Skeletal muscle tissue (tissue), 4 donors: ENCODE measurements around the gene MTMR11. TPM values are rescaled to one million over a fixed set of nuclear protein-coding genes. Genes with fewer than 3 reads are reported as not detected.

Experiments
- H3K27ac ChIP-seq: one replicate; pipeline ENCODE4 v1.7.0; 2013; ENCODE audit warnings: mild to moderate bottlenecking, low read depth, low read length, inconsistent platforms
- H3K27me3 ChIP-seq, 3 donors: one replicate each; pipeline ENCODE4 v1.7.0; 2013; ENCODE audit warnings: low read length in 3 of 3; ENCODE audit not compliant: control insufficient read depth in 3 of 3, insufficient read depth in 3 of 3
- H3K36me3 ChIP-seq, 3 donors: one replicate each; pipeline ENCODE4 v1.7.0; 2013; ENCODE audit warnings: low read length in 3 of 3; ENCODE audit not compliant: control insufficient read depth in 3 of 3, insufficient read depth in 3 of 3
- H3K4me1 ChIP-seq, 3 donors: one replicate each; pipeline ENCODE4 v1.7.0; 2013; ENCODE audit warnings: low read length in 3 of 3, mild to moderate bottlenecking in 3 of 3; ENCODE audit not compliant: control insufficient read depth in 3 of 3, insufficient read depth in 3 of 3
- H3K4me3 ChIP-seq, 3 donors: one replicate each; pipeline ENCODE4 v1.7.0; 2013; ENCODE audit warnings: low read length in 3 of 3
- H3K9ac ChIP-seq, 3 donors: one replicate each; pipeline ENCODE4 v1.7.0; 2013; ENCODE audit warnings: low read length in 3 of 3, mild to moderate bottlenecking in 3 of 3, moderate library complexity in 2 of 3, low read depth in 1 of 3
- H3K9me3 ChIP-seq, 3 donors: one replicate each; pipeline ENCODE4 v1.7.0; 2013; ENCODE audit warnings: low read length in 3 of 3; ENCODE audit not compliant: control insufficient read depth in 3 of 3
- total RNA-seq: library from RNA; depleted of rRNA; stranded (reverse); fragments of >200 nt; gene quantifications from one replicate; pipeline ENCODE4 v1.2.3, GENCODE V29; 2014
- donor health status: Osteomylitis.

MTMR11 gene
- total RNA-seq, 1 donor from 2014 or later = 6.8 TPM

- H3K27me3 ChIP-seq = no peaks in the 10 kb centered on the region
- peak within 1 kb of the TSS; percentile 93 to 97 (median 95) for H3K9ac ChIP-seq
- no peaks in the 10 kb centered on the region for H3K9me3 ChIP-seq
- peak within 1 kb of the TSS; percentile 95 to 97 (median 97) for H3K4me3 ChIP-seq
- H3K36me3 ChIP-seq = peaks cover 40 to 42% (median 41%) of the 10 kb centered on the region in 3 donors
- peaks cover 25% of the 10 kb centered on the region in 3 donors for H3K4me1 ChIP-seq
- H3K27ac ChIP-seq = peak within 1 kb of the TSS; percentile 91
Measured at GRCh38 chr1:149927563-149928400, 8.9 kb downstream of the MTMR11 start, which contains the start of gene SF3B4. Gene SF3B4, minus strand, starts transcription at chr1:149927803. Its CDS starts 44 bp downstream, at chr1:149927759.

- Histone ChIP-seq H3K4me3 (peak overlapping the region; percentile 95 to 97 (median 97)), H3K27me3 (no peaks in the 10 kb centered on the region), H3K9ac (peak overlapping the region; percentile 93 to 97 (median 95)), H3K27ac (peak overlapping the region; percentile 91), H3K9me3 (no peaks in the 10 kb centered on the region), H3K36me3 (peaks cover 44 to 48% (median 45%) of the 10 kb centered on the region in 3 donors), H3K4me1 (peaks cover 25% of the 10 kb centered on the region in 3 donors)
Measured at GRCh38 chr1:149927056-149927562, 9.6 kb downstream of the MTMR11 start.

GRCh38 chr1:149926296-149926695 is 10.4 kb downstream of the MTMR11 start:
- Histone ChIP-seq H3K9me3 (no peaks in the 10 kb centered on the region), H3K9ac (no peak overlapping the region), H3K27me3 (no peaks in the 10 kb centered on the region), H3K4me3 (peak overlapping the region; percentile 39 to 97 (median 56)), H3K27ac (no peak overlapping the region), H3K36me3 (peaks cover 44 to 48% (median 45%) of the 10 kb centered on the region in 3 donors), H3K4me1 (peaks cover 25% of the 10 kb centered on the region in 3 donors)

- H3K4me1 ChIP-seq = peaks cover 25% of the 10 kb centered on the region in 3 donors
- no peaks in the 10 kb centered on the region for H3K27me3 ChIP-seq
- no peaks in the 10 kb centered on the region for H3K9me3 ChIP-seq
- peak overlapping the region in 1 of 3 donors; percentile 39 for H3K4me3 ChIP-seq
- no peak overlapping the region for H3K9ac ChIP-seq
- H3K27ac ChIP-seq = no peak overlapping the region
- H3K36me3 ChIP-seq = peaks cover 44 to 48% (median 45%) of the 10 kb centered on the region in 3 donors
Measured at GRCh38 chr1:149925751-149926150, 10.9 kb downstream of the MTMR11 start.

- H3K4me1 ChIP-seq = peaks cover 25% of the 10 kb centered on the region in 3 donors
- no peak overlapping the region for H3K4me3 ChIP-seq
- no peak overlapping the region for H3K27ac ChIP-seq
- no peak overlapping the region for H3K9ac ChIP-seq
- H3K36me3 ChIP-seq = peaks cover 44 to 48% (median 45%) of the 10 kb centered on the region in 3 donors
- H3K9me3 ChIP-seq = no peaks in the 10 kb centered on the region
- no peaks in the 10 kb centered on the region for H3K27me3 ChIP-seq
Measured at GRCh38 chr1:149925345-149925744, 11.3 kb downstream of the MTMR11 start.

GRCh38 chr1:149923626-149924025 is 13.1 kb downstream of the MTMR11 start:
- Histone ChIP-seq H3K27me3 (peaks cover 0 to 3% (median 1%) of the 10 kb centered on the region in 3 donors), H3K9ac (no peak overlapping the region), H3K36me3 (peaks cover 44 to 45% (median 44%) of the 10 kb centered on the region in 3 donors), H3K27ac (no peak overlapping the region), H3K9me3 (no peaks in the 10 kb centered on the region), H3K4me1 (peaks cover 24 to 25% (median 25%) of the 10 kb centered on the region in 3 donors), H3K4me3 (no peak overlapping the region)

GRCh38 chr1:149917571-149918144 is 19.0 kb downstream of the MTMR11 start, which contains the start of gene SV2A:
Gene SV2A, minus strand, starts transcription at chr1:149917844. Its CDS starts 4,004 bp downstream, at chr1:149913840.
- Histone ChIP-seq H3K27me3 (peaks cover 5 to 16% (median 11%) of the 10 kb centered on the region in 3 donors), H3K4me3 (peak within 1 kb of the TSS in 2 of 3 donors; percentile 9 to 52), H3K36me3 (peaks cover 2 to 5% (median 4%) of the 10 kb centered on the region in 3 donors), H3K9me3 (no peaks in the 10 kb centered on the region), H3K9ac (no peak within 1 kb of the TSS), H3K4me1 (no peaks in the 10 kb centered on the region), H3K27ac (no peak within 1 kb of the TSS)

- Histone ChIP-seq H3K36me3 (no peaks in the 10 kb centered on the region), H3K27me3 (peaks cover 5 to 16% (median 11%) of the 10 kb centered on the region in 3 donors), H3K9me3 (no peaks in the 10 kb centered on the region), H3K27ac (no peak overlapping the region), H3K4me1 (no peaks in the 10 kb centered on the region), H3K9ac (no peak overlapping the region), H3K4me3 (no peak overlapping the region)
Measured at GRCh38 chr1:149916898-149917252, 19.8 kb downstream of the MTMR11 start.

GRCh38 chr1:149916193-149916897 is 20.3 kb downstream of the MTMR11 start:
- no peak overlapping the region for H3K4me3 ChIP-seq
- no peak overlapping the region for H3K9ac ChIP-seq
- no peaks in the 10 kb centered on the region for H3K9me3 ChIP-seq
- no peak overlapping the region for H3K27ac ChIP-seq
- H3K27me3 ChIP-seq = peaks cover 5 to 16% (median 11%) of the 10 kb centered on the region in 3 donors
- no peaks in the 10 kb centered on the region for H3K4me1 ChIP-seq
- no peaks in the 10 kb centered on the region for H3K36me3 ChIP-seq
